Thyroid gland (tissue), 4 donors: ENCODE data around the gene CNOT9.

ENCODE experiments used
- POLR2A ChIP-seq, 2 donors: fragments of 450-650 bp; IDR thresholded peaks; one replicate each; pipeline ENCODE4 v1.6.1; 2017; ENCODE audit warnings: antibody characterized with exemption in 2 of 2, mild to moderate bottlenecking in 2 of 2, moderate library complexity in 1 of 2
- TF ChIP-seq, protein P1 (sequence below), 6 experiments: fragments of 200-600 bp in 3 of 6; fragments of 450-650 bp in 3 of 6; sonication (generic) in 3 of 6; IDR thresholded peaks; one replicate each; pipeline ENCODE4 v1.5.1; 2016 to 2019; ENCODE audit warnings: antibody characterized with exemption in 6 of 6, mild to moderate bottlenecking in 2 of 6, inconsistent platforms in 1 of 6, moderate library complexity in 1 of 6

DNA sequence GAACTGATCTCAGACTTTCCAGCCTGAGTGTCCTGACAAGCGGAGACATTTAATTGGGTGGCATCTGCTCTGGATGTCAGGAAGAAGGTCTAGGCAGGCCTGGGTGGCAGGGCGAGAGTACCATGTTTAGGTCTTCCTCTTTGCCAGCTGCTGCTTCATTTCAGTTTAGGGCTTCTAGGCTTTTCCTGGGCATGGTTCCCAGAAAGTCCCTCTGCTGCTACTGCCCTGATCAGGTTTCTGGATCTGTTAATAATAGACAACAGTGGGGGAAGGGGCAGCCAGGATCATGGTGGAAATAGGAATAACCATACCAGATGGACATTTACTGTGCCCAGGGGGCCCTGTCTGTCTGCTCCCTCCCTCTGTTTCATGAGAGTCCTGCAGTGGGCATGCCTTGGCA is 36.8 kb downstream of the CNOT9 start:
- TF ChIP-seq, protein P1, sequence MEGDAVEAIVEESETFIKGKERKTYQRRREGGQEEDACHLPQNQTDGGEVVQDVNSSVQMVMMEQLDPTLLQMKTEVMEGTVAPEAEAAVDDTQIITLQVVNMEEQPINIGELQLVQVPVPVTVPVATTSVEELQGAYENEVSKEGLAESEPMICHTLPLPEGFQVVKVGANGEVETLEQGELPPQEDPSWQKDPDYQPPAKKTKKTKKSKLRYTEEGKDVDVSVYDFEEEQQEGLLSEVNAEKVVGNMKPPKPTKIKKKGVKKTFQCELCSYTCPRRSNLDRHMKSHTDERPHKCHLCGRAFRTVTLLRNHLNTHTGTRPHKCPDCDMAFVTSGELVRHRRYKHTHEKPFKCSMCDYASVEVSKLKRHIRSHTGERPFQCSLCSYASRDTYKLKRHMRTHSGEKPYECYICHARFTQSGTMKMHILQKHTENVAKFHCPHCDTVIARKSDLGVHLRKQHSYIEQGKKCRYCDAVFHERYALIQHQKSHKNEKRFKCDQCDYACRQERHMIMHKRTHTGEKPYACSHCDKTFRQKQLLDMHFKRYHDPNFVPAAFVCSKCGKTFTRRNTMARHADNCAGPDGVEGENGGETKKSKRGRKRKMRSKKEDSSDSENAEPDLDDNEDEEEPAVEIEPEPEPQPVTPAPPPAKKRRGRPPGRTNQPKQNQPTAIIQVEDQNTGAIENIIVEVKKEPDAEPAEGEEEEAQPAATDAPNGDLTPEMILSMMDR (IDR thresholded peaks at IDR 0.05): no peak
- no peak for TF ChIP-seq POLR2A (IDR thresholded peaks at IDR 0.05)
